HL-60/S4 (cell line): Measurements from ENCODE around the gene KCTD16.

ENCODE experiments used
- in situ Hi-C: fragments of 300-500 bp; cut with MboI; formaldehyde crosslinking; loops from 2 replicates; pipeline ENCODE4 v1.14.3; 2022; ENCODE audit warnings: low sequenced_read_pairs

The KCTD16 gene

GRCh38 chr5:144433893-144434292 lies 263.2 kb downstream of the KCTD16 start:
- in situ Hi-C loops = no loop called here

- in situ Hi-C loops = no loop called here
Observed at GRCh38 chr5:144436007-144436406, 265.3 kb downstream of the KCTD16 start.

- in situ Hi-C loops = no loop called here
Observed at GRCh38 chr5:144438237-144438636, 267.6 kb downstream of the KCTD16 start.

GRCh38 chr5:144448457-144448856 lies 277.8 kb downstream of the KCTD16 start:
- in situ Hi-C loops = no loop called here

GRCh38 chr5:144451187-144451973 lies 280.7 kb downstream of the KCTD16 start:
- in situ Hi-C loops = no loop called here

- in situ Hi-C loops = no loop called here
Observed at GRCh38 chr5:144453753-144454152, 283.1 kb downstream of the KCTD16 start.

GRCh38 chr5:144457160-144457559 lies 286.5 kb downstream of the KCTD16 start:
- in situ Hi-C loops = no loop called here

GRCh38 chr5:144458216-144458615 lies 287.5 kb downstream of the KCTD16 start:
- in situ Hi-C loops = no loop called here

- in situ Hi-C loops = no loop called here
Observed at GRCh38 chr5:144460600-144460999, 289.9 kb downstream of the KCTD16 start.

- in situ Hi-C loops = no loop called here
Observed at GRCh38 chr5:144462577-144462976, 291.9 kb downstream of the KCTD16 start.

GRCh38 chr5:144463481-144464223 lies 293.0 kb downstream of the KCTD16 start:
- in situ Hi-C loops = no loop called here

GRCh38 chr5:144464306-144464705 lies 293.6 kb downstream of the KCTD16 start:
- in situ Hi-C loops = no loop called here

- in situ Hi-C loops = no loop called here
Observed at GRCh38 chr5:144465441-144465840, 294.8 kb downstream of the KCTD16 start.

GRCh38 chr5:144467792-144468191 lies 297.1 kb downstream of the KCTD16 start:
- in situ Hi-C loops = no loop called here

- in situ Hi-C loops = no loop called here
Observed at GRCh38 chr5:144468571-144468970, 297.9 kb downstream of the KCTD16 start.

- in situ Hi-C loops = no loop called here
Observed at GRCh38 chr5:144469106-144469505, 298.4 kb downstream of the KCTD16 start.

GRCh38 chr5:144472221-144472620 lies 301.5 kb downstream of the KCTD16 start:
- in situ Hi-C loops = no loop called here

- in situ Hi-C loops = no loop called here
Observed at GRCh38 chr5:144473650-144474049, 303.0 kb downstream of the KCTD16 start.

GRCh38 chr5:144478565-144478964 lies 307.9 kb downstream of the KCTD16 start:
- in situ Hi-C loops = no loop called here

- in situ Hi-C loops = no loop called here
Observed at GRCh38 chr5:144481861-144482260, 311.2 kb downstream of the KCTD16 start.

GRCh38 chr5:144484124-144484897 lies 313.6 kb downstream of the KCTD16 start:
- in situ Hi-C loops = no loop called here
